Inflammatory macrophage treated with lipopolysaccharide for 4 hours (primary cell): ENCODE results near the gene INSIG1.
A peak's percentile ranks its signal among the peaks of the same experiment; 100 is the strongest.

ENCODE experiments used
- DNase-seq: peaks from one replicate; pipeline ENCODE4 v3.0.0-alpha.2; 2020

The INSIG1 gene

DNA sequence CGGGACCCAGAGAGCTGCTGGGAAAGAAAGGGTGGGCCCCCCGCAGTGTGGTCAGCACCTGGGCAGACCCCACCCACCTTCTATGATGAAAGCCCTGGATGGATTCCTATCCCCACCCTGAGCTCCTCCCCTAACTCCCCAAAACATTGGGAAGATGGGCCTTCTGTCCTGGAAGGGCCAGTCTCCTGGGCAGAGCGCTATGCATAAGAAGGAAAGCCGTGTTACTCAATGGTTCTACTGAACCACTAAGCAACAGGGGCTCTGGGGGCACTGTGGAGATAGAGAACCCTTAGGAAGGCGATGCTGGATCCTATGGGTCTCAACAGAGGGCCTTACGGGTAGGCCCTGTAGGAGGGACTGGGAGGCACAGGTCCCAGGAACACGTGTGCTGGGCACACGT, 30.7 kb upstream of the INSIG1 start:
- no peak for DNase-seq

DNA sequence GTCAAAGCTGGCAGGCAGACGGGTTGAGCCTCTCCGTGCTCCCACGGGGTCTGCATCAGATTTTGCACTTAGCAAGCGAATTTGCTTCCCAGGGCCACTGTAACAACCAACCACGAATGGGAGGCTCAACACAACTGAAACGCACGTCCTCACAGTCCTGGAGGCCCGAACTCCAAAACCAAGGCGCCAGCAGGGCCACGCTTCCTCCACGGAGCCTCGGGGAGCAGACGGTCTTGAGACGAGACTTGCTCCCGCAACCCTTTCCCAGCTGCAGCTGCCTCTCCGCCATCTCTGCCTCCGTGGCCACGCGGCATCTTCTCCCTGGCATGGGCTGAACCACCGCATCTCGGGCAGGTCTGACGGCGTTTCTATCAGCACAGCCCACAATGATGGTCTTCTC, 30.2 kb upstream of the INSIG1 start:
- DNase-seq = no peak

DNA sequence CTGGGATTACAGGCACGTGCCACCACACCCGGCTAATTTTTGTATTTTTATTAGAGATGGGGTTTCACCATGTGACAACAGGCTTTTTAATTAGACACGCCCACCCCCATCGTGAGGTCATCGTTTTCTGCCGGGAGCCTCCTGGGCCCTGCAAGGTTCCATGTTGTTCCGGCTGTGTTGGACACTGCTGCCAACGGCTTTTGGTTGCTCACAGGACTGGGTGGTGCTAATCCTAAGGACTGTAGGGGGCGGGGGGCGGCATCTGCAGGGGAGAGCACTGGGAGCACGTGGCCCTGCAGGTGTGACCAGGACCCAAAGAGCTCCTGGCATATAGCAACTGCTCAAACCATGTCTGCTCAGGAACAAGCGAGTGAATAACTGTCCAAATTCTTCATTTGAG, 29.5 kb upstream of the INSIG1 start:
- no peak for DNase-seq

DNA sequence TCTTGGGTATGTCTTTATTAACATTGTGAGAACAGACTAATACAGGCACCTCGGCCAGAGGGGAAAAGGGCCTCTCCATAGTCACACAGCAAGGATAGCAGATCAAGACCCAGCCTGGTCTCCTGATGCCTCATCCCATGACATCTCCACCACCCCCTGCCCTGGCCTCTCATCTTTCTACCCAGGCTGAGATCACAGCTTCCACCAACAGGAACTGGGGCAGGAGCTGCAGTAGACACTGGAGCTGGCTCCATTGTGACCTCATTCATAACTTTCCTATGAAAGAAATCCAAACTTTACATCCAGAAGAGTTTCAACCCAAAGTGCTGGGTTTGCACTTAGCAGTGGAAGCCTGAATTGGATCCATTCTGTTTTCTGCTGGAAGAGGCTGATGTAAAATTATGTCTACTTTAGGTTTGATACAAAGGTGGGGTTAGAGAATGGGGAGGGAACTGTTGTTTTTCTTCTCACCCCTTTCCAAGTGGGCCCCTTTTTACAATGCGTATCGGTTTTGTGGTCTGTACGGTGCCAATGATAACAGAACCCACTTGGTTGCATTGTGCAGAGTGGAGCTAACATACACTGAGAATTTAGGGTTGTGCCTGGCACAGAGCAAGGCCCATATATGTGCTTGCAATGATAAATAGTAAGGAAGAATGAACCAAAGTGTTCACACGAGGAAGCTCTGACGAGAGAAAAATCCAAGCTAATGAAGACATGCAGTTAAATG, 28.6 kb upstream of the INSIG1 start:
- DNase-seq = peak; percentile 39

DNA sequence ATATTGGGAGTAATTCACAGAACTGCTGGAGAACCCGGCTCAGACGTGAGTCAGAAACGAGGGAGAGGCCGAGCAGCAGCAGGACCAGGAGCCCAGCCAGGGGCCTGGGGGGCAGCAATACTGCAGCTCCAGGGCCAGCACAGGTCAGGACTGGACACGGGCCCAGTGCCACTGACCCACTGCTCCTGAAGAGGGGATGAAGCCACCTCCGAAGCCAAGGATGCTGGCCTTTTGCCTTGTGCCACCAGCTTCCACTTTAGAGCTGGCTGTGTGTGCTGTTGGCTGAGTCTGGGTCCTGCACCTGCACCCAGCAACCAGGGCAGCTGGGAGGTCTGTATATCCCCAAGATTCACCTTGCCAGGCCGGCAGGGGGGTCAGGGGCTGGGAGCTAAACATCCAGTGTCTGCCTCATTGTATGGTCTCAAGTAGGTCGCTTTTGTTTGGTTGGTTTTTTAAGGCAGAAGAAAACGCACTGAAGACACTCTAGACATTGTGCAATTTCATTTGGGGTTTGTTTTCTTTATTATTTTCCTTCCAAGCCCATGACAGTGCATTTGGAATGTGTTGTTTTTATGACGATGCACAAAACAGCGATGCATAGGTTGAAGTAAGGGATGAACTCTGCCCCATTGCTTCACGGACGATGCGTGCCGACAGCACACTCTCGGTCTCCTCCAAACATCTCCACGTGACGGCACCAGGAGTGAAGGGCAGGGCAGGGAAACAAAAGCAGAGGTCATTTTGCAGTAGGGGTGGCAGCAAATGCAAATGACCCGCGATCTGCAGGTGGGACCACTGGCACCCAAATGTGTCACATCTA, 27.7 kb upstream of the INSIG1 start:
- no peak for DNase-seq

DNA sequence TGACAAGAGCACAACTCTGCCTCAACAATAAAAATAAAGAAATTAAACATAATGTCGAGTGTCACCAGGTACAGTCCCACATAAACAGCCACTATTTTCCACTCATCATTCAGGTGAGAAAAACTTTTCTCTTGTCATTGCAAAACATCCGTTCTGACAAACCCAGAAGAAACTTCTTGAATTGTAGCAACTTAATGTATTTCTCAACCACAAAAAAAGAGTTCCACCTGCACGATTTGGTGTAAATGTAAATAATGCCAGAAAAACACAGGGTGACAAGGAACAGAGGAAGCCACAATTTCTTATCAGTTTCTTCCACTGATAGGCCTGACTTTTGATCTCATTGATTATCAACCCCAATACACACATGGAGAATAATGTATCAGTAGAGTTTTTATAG, 26.8 kb upstream of the INSIG1 start:
- DNase-seq = no peak

DNA sequence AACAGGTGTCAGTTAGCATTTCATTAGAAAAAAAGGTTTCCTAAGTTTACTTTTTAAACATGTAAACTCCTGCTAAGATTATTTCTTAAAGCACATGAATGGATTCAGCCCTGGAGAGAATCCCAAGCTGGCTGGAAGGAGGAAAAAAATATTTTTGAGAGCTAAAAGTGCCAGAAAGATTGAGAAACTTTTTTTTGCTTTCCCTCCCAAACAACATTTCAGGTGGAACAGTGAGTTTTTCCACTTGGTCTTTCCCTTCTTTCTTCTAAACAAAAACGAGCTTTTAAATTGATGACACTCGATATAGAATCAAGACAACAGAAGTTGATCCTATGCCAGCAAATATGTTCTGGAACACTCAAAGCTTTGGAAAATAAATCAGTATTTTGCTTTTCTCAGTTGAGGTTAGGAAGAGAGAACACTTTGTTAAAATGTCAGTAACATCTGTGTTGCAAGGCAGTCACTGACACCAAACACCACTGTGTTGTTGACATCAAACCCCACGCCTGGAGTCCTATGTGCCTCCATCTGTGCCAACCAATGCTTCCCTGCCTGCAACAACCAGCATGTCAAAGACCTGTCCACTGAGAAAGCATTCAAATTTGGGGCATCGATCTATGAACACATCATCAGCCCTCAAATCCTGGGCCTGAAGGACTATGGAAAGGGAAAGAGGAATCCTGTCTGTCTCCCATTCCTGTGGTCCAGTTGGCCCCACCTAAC, 22.9 kb upstream of the INSIG1 start:
- no peak for DNase-seq

DNA sequence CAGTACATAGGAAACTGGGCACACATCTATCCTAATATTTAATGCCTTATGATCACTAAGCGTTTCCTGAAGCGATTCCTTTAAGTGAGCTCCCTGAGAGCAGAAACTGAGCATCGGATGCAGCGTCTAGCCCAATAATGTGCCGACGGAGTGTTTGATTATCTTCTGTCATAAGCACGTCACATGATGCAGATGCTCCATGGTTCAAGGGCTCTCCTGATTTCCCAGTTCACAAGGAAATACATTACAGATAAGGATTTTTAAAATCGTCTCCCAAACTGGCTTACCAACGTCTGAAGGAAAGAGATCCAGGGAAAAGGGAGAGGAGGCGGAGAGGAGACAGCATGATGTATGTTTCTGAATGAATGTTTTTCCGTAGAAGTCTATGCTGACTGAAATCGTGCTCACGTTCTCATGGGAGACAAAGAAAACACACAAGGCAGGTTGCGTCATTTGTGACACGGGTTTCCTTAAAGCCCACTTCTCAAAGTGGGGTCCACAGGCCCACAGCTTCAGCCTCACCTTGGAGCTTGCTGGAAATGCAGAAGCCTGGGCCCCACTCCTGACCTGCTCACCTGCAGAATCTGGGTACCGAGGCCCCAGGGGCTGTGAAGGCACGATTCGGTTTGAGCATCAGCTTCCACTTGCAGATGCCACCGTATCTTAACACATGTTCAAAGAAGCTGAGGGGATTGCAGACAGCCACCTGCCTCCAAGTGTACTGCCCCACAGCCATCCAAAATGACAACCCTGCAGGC, 21.5 kb upstream of the INSIG1 start:
- no peak for DNase-seq

DNA sequence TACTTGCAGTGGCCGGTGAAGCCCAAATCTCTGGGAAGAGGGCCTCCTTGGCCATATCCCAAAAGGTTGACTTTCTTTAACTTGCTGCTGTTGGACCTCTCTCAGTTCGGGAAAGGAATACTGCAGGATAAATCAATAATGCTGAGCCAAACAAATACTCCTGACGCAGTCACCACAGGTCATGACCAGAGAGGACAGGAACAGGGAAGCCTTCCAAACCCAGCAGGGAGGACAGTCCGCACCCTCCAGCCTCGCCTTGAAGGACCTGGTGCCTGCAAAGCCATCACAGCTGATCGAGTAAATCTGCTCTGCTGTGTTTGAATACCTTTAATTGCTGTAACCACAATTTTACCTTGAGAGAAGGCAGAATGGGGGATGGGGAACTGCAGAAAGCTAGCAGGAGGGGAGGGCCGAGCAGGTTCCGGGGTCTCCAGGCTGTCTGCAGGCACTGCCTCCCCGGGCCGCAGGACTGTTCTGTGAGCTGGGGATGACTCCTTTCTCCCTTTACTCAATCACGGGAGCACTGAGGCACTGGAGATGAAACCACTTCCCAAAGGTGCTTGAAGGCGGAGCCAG, 20.8 kb upstream of the INSIG1 start:
- DNase-seq = no peak

DNA sequence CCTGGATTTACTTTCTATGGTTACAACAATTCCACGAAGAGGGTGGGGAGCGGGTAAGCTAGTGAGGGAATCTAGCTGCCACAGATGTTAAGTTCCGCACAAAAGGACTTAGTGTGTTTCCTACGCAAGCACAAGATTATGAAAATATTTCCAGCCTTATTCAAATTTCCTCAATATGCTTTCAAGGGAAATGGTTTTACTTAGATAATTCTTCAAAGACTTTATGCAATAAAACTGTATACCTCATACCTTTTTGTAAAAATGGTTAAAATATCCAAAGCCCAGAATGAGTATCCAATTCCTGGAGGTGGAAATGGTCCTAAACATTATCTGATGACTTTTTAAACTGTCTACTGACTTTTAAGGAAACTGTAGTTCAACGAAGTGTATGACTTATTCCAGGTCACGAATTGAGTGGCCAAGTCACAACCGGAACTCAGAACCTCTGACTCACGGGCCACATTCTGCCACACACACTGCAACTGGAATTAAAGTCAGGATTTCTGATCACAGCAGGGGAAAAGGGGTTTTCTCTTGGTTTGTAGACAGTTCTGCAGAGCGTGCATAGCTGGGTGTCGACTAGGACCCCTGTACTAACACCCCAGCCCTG, 20.2 kb upstream of the INSIG1 start:
- DNase-seq = no peak

DNA sequence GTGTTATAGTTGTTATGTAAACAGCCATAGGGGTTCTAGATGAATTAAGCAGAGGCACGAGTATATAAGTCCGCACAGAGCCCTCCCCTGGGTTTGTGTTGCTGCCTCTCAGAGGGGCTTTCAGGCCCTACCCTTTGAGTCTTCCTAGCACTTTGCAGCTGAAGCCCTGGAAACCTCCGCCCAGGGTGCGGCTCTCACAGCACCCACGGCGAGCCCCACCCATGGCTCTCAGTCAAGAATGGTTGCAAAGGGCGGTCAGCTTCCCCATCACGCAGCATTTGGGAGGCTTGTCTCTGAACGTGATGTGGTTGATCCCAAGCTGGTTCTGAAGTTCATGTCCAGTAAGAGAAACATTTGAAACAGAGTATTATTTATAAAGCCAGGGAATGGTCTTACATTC, 18.8 kb upstream of the INSIG1 start:
- DNase-seq = no peak

DNA sequence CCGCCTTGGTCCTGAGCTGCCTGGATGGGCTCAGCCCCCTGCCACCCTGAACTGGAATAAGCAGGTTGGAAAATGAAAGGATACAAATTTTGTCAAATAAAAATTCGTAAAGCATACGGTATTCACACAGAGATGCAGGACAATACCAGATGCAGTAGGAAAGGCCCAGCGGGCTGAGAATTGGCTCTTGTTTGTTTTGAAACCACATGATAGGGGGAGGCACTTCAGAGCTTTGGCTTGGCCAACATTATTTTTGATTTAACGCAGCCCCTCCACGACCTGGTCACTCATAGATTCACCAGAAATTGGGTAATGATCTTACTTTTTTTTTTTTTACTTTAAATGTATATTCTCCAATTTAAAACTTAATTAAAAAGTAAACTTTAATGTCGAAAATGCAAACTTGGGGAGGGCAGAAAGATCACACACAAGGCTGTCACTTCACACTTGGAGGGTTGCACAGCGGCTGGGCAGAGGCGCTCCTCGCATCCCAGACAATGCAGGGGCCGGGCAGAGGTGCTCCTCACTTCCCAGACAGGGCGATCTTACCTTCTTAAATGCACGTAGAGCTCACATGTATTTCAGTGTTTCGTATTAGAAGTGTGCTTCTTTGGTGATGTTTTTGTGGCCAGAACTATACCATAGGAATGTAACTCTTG, 17.8 kb upstream of the INSIG1 start:
- no peak for DNase-seq

DNA sequence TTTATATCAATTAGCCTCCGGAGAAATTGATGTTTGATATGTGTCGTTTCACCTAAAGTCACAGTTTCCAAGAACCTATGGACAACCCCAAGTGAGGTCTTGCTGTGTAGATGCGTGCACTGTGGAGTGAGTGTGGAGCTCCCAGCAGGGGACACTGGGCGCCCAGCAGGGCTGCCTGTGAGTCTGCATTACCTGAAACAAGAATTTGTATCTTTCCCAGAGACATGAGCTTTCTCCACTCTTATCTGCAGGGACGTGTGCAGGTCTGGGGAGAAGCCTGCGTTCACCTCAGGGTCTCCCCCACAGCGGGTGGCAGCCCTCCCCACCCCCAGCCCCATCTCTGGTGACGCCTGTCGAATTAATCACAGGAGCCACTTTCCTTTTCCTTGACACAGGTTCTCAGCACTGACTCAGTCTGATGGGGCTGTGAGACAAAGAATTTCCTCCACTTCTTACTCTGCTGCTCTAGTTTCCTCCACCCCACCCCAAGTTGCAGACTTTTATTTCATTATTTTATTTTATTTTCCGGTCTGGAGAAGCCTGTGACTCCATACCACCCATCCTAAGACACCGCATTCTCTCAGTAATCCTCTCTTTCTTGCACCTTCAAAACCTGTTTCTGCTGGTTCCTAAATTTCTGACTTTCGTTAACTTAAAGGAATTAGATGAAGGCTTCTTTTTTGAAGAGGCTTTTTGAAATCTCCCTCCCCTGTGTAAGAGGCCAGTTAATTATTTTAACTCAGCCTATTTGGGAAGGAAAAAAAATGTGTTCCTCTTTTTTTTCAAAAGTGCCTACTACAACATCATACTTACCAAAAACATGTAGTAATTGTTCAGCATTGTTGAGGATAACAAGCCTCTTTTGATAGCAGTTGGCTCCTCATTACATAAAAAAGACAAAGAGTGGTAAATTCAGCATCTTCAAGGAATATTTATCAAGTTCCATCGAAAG, 17.0 kb upstream of the INSIG1 start:
- DNase-seq = peak; percentile 60

DNA sequence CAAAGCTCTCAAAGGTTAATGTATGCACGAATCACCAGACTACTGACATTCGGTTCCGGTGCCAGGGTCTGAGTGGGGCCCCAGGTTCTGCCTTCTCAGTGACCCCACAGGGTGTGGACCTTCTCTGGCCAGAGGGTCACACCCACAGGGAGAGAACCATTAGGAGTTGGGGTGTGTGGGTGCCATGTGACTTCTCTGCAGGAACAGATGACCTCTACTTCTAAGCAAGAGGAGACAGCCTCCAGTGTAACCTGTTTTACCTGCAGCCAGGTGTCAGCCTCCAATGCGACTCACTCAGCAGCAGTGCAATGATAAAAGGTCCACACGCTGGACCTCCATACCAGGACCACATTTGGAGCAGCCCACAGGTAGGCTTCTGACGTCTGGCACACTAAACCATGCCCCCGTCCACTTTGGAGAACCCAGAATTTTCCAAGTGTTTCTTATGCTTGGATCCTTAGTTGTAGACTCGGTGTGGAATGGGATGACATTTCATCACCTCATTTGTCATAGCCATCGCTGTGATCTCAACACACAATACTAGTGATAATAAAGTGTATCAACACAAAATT, 16.2 kb upstream of the INSIG1 start:
- no peak for DNase-seq

DNA sequence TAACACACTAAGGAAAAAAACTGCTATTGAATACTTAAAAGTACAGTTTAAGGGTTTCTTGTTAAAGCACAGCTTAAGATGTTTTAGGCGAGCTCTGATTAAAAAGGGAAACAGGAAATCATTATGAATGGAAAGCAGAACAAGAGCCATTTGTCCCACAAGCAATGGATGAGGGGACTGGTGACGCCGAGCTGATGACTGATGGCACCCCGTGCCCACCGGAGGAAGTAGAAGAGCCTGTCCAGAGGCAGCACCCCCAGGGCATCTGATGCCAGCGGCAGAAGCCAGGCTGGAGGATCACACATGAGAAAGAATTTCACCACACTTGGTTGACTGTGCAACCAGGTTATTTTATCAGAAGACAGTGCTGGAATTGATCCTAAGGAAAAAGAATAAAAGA, 15.0 kb upstream of the INSIG1 start:
- DNase-seq = peak; percentile 95

DNA sequence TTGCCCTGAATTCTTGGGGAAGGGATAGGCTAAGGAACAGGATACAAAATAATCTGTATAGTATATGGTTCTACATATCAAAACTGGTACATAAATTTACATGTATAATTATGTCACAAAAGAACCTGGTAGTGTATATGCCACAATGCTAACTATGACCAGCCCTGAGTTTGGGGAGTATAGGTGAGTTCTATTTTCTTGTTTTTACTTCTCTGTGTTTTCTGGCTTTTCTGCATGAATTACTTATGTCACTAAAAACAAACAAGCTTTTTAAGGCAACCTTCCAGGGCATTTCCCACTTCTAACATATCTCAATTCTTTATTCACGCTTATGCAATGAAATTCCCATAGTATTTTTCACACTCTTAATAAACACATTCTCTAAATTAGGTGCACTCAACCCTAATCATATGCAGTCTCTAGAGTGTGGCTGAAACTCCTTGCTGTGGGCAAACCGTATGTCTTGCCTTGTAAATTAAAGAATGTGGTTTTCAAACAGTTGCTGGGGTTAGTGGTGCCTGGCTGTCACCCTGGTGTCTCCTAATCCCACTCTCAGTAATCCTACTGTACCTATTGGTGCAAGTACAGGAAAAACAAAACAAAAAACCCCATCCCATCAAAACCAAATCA, 14.0 kb upstream of the INSIG1 start:
- no peak for DNase-seq

DNA sequence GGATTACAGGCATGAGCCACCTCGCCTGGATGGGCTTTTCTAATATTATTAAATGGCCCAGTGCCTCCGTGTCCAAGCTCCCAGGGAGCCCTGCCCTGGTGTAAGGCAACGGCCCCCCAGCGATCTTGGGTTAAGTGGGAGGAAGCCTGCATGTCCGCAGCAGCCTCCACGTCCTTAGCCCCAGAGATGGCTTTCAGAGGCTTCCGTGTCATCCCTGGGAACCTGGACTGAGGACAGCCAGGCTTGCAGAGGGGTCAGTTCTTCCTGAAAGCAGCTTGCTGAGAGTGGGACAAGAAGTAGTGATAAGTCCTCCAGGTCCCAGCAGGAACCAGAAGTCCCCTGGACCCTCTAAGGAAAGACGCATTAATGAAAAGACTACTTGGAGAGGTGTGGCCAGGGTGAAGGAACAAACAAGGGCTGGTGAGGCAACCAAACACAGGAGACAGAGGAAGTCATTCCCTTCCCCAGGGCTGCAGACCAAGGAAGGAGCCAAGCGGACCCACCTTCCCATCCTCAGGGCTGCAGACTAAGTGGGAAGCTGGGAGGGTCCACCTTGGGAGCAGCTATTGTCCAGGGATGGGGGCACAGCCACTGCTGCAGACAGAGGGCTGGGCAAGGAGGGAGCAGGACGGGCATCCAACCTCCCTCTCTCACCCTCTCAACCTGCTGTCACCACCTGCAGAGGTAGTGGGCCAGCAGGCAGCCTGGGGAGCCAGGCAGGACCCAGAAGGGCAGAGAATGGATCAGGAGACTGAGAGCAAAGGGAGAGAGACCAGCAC, 13.0 kb upstream of the INSIG1 start:
- DNase-seq = no peak

DNA sequence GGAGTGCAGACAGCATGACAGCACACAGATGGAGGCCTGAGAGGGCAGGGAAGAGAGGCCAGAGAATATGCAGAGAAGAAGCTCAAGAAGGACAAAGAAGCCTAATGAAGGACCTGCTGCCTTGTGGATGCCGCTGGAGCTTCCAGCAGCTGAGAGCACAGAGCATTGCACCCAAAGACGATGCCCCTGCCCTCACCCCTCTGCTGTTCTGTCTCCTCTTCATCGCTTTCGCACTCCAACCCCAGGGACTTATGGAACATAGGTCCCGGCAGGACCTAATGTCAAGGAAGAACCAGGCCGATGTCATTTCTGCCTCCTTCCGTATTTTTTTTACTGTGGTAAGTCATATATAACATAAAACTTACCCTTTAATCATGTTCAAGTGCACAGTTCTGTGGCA, 12.3 kb upstream of the INSIG1 start:
- no peak for DNase-seq

DNA sequence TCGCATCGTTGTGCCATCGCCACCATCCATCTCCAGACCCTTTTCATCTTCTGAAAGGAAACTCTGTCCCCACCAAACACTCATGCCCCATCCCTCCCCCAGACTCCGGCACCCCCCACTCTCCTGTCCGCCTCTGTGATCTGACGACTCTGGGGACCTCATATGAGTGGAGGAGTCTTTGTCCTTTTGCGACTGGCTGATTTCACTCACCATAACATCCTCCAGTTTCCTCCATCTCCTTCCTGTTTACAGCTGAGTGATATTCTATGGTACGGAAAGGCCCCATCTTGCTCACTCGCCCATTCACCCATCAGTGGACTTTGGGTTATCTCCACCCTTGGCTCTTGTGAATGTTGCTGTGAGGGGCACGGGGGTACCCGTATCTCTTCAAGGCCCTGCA, 11.8 kb upstream of the INSIG1 start:
- DNase-seq = no peak
